HG03460 (cell line): Measurements from ENCODE around the gene ZKSCAN2.

Experiments
- ATAC-seq: cut with Tn5 transposase; IDR thresholded peaks from one replicate; pipeline ENCODE4 v1.9.1; 2021; ENCODE audit not compliant: unreplicated experiment

Gene ZKSCAN2

GRCh38 chr16:25224731-25225319 lies 32.8 kb downstream of the ZKSCAN2 start:
- no peak for ATAC-seq

- ATAC-seq: no peak
Observed at GRCh38 chr16:25223964-25224363, 33.7 kb downstream of the ZKSCAN2 start.

DNA sequence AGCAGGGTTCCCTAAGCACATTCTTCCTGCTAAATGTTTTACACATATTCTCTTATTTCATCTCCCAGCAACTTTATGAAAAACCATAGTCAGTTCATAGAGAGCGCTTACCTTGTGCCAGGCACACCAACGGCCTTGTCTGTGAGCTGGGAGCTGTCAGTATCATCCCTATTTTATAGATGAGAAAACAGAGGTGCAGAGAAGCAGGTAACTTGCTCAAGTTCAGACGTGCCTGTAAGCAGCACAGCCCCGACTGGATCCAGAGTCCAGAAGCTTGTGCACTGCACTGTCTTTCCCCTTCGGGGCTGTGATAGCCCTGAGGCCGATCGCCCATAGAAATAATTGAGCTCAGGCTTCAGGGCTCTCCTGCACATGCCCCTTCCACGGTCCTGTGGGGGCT lies 34.7 kb downstream of the ZKSCAN2 start:
- no peak for ATAC-seq

DNA sequence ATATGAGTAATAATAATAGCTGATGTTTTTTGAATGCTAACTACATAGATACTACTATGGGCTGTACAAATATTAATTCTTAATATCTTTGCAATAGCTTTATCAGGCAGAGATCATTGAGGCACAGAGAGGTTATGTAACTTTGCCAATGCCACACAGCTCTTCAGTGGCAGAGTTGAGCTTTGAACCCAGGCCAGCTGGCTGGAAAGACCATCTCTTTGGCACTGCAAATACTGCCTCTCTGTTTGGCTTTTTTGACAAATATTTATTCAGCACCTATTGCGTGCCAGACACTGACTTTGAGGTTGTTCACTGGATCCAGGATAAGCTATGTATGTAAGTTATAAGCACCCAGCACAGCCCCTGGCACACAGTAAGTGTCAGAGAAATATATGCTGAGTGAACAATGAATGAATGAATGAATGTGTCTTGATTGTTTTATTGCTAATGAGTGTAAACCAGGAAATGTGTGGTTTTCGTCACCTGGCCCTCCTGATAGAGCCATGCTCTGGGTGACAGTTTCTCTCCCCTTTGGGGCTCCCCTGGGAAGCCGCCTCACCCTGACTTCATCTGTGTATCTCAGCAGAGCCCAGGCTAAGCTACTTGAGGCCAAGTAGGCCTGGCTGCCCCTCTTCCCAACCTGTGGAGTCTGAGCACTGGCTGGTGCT lies 38.4 kb downstream of the ZKSCAN2 start:
- ATAC-seq: no peak

- ATAC-seq: no peak
Observed at GRCh38 chr16:25217921-25218320, 39.7 kb downstream of the ZKSCAN2 start.

DNA sequence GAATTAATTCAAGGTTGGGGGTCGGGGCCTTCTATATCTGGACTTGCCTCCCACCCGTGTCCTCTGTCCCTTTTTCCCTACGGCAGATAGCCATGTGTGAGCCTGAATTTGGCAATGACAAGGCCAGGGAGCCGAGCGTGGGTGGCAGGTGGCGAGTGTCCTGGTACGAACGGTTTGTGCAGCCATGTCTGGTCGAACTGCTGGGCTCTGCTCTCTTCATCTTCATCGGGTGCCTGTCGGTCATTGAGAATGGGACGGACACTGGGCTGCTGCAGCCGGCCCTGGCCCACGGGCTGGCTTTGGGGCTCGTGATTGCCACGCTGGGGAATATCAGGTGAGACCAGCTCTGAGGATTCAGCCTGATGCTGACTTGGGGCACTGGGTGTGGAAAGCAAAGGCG lies 40.5 kb downstream of the ZKSCAN2 start:
- ATAC-seq: no peak

- ATAC-seq: no peak
Observed at GRCh38 chr16:25213709-25214397, 43.8 kb downstream of the ZKSCAN2 start.

DNA sequence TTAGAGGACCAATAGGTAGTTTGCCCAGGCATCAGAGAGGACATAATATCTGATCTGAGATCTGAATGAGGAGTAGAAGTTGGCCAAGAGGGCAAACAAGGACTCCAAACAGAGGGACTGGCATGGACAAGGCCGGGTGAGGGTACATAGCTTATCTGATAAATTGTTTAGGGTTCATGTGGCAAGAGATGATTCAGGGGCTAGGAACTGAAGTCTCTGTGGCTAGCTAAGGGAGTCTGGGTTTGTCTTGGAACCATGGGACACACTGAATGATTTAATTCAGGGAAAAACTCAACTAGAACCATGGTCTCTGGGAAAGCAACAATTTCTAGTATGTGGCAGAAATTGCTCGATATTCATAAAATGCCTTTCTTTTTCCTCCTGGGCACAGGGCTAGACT lies 45.0 kb downstream of the ZKSCAN2 start:
- no peak for ATAC-seq

DNA sequence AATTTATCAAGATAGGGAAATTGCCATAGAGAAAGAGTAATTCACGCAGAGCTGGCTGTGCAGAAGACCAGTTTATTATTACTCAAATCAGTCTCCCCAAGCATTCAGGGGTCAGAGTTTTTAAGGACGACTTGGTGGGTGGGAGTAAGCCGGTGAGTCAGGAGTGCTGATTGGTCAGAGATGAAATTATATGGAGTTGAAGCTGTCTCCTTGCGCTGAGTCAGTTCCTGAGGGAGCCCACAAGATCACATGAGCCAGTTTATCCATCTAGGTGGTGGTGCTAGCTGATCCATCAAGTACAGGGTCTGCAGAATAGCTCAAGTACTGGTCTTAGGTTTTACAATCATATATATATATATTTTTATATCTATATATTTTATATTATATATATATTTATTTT lies 46.9 kb downstream of the ZKSCAN2 start:
- no peak for ATAC-seq

DNA sequence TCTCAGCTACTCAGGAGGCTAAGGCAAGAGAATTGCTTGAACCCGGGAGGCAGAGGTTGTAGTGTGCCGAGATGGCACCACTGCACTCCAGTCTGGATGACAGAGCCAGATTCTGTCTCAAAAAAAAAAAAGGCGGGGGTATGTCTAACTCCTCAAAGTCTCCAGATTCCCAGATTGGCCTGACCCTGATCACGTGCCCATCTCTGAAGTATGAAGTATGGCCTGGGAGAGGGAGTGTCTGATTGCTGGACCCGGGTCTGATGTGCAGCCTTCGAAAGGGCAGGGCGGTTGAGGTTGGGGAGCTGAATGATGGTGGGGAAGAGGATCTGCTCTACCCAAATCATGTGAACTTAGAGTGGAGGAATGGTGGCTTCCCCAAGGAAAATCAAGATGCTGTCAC lies 58.2 kb downstream of the ZKSCAN2 start:
- ATAC-seq: no peak

GRCh38 chr16:25198021-25198420 lies 59.6 kb downstream of the ZKSCAN2 start:
- no peak for ATAC-seq

- ATAC-seq: no peak
Observed at GRCh38 chr16:25194273-25194878, 63.3 kb downstream of the ZKSCAN2 start.

DNA sequence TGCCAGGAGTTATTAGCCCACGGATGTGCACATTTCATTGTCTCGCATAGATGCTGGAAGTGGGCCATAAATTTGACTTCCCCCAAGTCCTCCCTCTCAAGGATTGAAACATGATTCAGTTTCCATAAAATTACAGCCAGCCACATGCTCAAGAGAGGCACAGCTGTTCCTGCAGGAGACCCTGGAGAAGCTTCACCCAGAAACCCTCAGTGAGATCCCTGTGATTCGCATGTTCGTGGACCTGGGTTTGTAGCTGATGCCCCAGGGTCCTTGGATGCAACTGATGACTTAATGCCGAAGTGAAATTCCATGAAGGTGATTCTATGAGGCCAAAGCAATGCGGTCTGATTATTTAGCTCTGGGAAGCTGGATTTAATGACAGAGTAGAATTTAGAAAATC lies 65.5 kb downstream of the ZKSCAN2 start:
- ATAC-seq: no peak

DNA sequence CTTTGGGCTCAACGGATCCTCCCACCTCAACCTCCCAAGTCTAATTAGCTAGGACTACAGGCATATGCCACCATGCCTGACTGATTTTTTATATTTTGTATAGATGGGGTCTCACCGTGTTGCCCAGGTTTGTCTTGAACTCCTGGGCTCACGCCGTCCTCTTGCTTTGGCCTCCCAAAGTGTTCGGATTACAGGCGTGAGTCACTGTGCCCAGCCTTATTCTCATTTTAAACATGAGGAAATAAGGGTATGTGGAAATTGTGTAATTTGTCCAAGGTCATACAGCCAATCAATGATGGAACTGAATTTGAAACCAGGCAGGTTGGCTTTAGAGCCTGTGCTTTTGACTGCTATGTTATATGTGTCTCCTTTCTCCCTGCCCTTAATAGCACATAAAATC lies 68.3 kb downstream of the ZKSCAN2 start:
- ATAC-seq: no peak

- ATAC-seq: no peak
Observed at GRCh38 chr16:25187491-25187795, 70.2 kb downstream of the ZKSCAN2 start.
